Fibroblast of skin of right quadriceps (primary cell): Measurements from ENCODE around the gene ADM2.

Experiments used
- DNase-seq: peaks from one replicate; pipeline ENCODE4 v3.0.0-alpha.2; 2013

Gene ADM2

GRCh38 chr22:50445071-50445879 lies 36.1 kb upstream of the ADM2 start:
- DNase-seq, result no peak

GRCh38 chr22:50445880-50446707 lies 35.2 kb upstream of the ADM2 start:
- DNase-seq, result no peak

DNA sequence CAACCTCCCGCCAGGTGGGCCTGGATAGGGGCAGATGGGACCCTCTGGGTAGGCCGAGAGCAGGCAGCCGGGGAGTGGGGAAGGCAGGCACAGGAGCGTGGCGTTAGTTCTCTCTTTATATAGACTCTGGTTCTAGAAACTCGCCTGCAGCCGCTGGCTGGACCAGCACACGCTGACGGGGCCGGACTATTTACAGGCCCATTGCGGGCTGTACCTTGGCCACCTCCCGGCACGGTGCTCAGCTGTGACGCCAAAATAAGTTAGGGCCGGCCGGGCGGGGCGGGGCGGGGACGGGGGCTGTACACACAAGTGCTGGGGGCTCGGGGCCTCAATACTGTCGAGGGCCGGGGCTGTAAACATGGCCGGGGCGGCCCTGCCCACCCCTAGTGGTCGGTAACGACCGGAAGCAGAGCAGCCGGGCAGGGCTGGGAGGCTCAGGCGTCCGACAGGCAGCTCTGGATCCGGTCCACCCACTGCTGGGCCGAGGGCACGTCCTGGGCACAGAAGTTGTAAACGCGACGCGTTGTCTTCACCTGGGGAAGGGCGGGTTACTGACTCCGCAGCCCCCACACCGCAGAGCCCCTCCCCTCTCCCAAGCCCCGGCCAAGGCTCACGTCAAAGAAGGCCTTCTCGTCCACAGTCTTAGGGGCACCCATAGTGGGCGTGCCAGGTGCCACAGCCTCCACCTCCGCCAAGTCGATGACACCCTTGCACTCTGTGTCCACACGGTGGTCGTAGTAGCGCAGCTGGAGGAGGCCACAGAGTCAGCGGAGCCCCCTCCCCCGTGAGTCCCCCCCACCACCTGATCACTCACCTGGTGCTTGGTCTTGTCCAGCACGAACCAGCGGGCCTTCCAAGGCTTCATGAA lies 34.4 kb upstream of the ADM2 start:
- no peak for DNase-seq

- DNase-seq, result no peak
These were observed 33.5 kb upstream of the ADM2 start for GRCh38 chr22:50447576-50448551.

DNA sequence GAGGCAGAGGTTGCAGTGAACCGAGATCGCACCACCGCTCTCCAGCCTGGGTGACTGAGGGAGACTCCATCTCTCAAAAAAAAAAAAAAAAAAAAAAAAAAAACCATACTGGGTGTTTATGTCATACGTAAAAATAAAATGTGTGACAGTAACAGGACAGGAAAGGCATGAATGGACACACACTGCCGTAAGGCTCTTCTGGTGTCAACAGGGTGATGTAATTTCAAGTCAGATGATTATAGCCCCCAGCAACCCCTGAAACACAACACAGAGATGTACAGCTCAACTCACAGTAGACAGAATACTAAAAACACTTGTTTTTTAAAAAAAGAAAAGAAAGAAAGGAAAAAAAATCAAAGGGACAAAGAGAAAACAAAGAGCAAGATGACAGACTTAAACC lies 28.7 kb upstream of the ADM2 start:
- no peak for DNase-seq

- no peak for DNase-seq
These were observed 26.7 kb upstream of the ADM2 start for GRCh38 chr22:50454556-50455075.

DNA sequence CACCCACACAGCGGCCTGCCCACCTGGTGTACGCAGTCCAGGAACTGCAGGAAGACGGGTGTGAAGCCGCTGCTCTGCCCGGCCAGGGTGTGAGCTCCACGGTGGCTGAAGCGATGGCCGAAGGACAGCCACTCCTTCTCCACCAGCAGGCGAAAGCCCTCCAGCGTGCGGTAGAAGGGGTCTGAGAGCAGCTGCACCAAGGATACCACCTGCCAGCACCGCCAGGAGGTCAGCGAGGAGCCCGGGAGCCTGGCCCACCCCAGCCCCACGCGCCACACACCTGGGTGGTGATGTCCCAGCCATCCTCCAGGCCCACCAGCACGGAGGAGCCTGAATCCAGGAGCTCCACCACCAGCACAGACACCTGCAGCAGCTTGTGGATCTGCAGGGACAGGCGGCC lies 26.1 kb upstream of the ADM2 start:
- no peak for DNase-seq

DNA sequence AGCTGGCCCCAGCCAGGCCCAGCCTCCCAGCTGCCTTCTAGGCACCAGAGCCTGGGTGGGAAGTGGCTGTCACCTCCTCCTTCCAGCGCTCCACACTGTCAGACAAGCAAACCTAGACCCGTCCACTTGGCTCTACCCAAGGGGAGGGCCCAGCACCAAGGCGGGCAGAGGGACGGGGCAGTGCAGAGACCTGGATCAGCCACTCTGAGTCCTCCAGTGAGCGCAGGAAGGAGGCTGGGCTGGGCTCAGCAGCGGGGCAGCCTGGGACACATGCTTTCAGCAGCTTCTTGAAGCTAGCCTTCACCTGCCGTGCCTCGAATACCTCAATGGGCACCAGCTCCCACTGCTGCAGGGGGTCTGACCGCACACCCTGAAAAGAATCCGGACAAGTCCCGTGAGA lies 25.3 kb upstream of the ADM2 start:
- no peak for DNase-seq

GRCh38 chr22:50456466-50457234 lies 24.7 kb upstream of the ADM2 start:
- no peak for DNase-seq

DNA sequence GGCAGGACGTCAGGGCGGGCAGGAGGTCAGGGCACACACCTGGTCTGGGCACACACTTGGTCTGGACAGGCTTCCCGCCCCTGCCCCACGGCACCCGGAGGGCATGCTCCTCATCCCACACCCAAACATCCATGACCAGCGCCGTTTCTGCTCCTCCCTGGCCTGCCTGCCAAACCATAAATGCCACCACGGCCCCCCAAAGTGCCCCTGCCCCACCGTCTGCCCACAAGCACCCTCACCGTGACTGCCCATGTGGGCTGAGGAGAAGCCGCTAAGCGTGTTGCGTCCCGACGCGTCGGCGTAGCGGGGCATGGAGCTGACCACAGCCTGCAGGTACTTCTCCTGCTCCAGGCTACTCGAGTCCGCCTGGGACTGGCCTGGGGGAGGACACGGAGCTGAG lies 22.3 kb upstream of the ADM2 start:
- no peak for DNase-seq

DNA sequence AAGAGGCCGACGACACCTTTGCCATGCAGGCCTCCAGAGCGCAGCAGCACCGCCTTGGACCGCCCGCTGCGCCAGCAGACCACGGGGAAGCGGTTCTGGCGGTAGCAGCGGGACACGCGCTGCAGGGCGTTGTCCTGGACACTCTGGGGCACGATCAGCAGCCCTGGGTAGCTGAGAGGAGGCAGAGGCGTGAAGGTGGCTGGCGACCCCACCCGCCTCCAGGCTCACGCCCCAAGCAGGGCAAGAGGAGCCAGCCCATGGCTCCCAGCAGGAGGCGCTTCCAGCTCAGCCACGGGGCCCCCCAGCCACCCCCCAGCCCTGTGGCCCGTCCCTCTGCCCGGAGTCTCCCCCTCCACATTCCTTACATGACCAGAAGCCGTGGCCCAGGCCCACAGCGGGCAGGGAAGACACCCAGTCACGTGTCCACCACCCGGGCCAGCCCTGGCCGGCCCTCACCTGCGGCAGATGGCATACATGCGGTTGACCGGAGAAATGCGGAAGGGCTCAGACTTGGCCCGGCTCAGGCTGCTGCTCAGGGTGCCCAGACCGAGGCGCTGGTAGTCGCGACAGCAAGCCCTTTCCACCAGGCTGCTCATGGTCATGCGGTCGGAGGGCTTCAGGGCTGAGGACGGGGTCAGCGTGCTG lies 21.7 kb upstream of the ADM2 start:
- DNase-seq, result no peak

DNA sequence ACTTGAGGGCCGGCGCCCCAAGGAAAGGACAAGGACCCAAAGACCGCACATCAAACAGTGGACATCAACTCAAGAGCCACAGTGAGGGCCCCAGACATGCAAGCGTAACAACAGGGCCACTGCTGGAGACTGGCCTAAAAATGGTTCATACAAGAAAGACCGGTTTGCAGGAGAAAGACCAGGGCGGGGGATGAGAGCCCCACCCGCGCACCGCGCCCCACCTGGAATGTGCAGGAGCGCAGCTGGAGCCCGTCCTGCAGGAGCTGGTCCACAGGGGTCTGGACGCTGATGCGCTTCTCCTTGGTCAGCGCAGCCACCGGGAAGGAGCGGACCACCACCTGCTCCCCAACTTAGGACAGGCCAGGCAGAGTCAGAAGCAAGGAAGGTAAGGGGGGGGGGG lies 20.4 kb upstream of the ADM2 start:
- DNase-seq, result no peak

GRCh38 chr22:50461536-50461935 lies 19.8 kb upstream of the ADM2 start:
- DNase-seq, result no peak

- no peak for DNase-seq
These were observed 19.3 kb upstream of the ADM2 start for GRCh38 chr22:50461979-50462540.

DNA sequence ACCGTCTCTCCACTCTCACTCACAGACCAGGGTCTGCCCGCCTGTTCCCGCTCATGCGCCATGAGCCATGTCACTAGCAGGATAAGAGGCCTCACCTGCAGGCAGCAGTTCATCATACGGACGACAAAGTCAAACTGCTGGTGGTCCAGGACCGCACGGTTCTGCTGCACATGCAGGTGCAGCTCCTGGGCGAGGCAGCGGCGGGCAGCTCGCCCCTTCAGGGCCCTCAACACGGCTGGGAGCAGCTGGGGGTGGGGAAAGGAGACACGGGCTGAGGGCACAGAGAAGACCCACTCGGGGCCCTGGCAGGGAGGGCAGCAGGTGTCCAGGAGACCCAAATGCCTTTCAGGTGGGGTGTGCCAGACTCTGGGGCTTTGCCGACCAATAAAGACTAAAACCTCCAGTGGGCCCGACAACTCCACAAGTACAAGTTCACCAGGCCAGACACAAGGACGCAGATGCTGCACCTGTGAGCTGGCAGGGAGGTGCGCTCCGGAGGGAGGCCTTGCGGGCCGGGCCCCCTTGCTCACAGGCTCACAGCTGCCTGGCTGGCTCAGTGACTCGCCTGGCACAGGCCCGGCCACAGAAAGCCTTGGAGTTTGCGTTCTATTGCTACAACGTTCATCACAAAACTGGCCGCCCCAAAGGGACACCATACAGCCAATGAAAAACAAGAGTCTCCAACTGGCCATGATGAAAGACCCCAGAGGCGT lies 18.0 kb upstream of the ADM2 start:
- no peak for DNase-seq

GRCh38 chr22:50464451-50464850 lies 16.9 kb upstream of the ADM2 start:
- no peak for DNase-seq

- DNase-seq, result no peak
These were observed 16.0 kb upstream of the ADM2 start for GRCh38 chr22:50465066-50465930.

- DNase-seq, result no peak
These were observed 14.0 kb upstream of the ADM2 start for GRCh38 chr22:50467341-50467740.
